K562 (cell line): Measurements from ENCODE around the gene TMIGD2. TPM values are rescaled to one million over a fixed set of nuclear protein-coding genes. Genes with fewer than 3 reads are reported as not detected.
A peak's percentile ranks its signal among the peaks of the same experiment; 100 is the strongest.

Source experiments
- ARHGAP35 ChIP-seq: fragments of 450-650 bp; IDR thresholded peaks from 2 replicates; pipeline ENCODE4 v1.6.1; 2018; ENCODE audit not compliant: partially characterized antibody
- C11orf30 ChIP-seq: fragments of 450-650 bp; IDR thresholded peaks from 2 replicates; pipeline ENCODE4 v1.6.1; 2016; ENCODE audit warnings: low read depth, mild to moderate bottlenecking
- CBFA2T2 ChIP-seq: fragments of 450-650 bp; conservative IDR thresholded peaks from 2 replicates; pipeline ENCODE4 v1.6.1; 2017; ENCODE audit warnings: mild to moderate bottlenecking
- CEBPB ChIP-seq: fragments of 450-650 bp; IDR thresholded peaks from 2 replicates; pipeline ENCODE4 v1.6.1; 2016; ENCODE audit warnings: missing genetic modification characterization, missing compliant biosample characterization
- CHD2 ChIP-seq: IDR thresholded peaks from 2 replicates; pipeline ENCODE4 v1.6.1; 2011; ENCODE audit warnings: low read depth, low read length
- CSDE1 ChIP-seq, 2 experiments: fragments of 450-650 bp; IDR thresholded peaks; 2 replicates each; pipeline ENCODE4 v1.6.1; 2016; ENCODE audit warnings: mild to moderate bottlenecking in 1 of 2
- GABPA ChIP-seq: fragments of 200-800 bp; sonication (Bioruptor generic); conservative IDR thresholded peaks from 2 replicates; pipeline ENCODE4 v1.6.1; 2016; ENCODE audit warnings: low read depth, missing genetic modification characterization, missing compliant biosample characterization
- HLTF ChIP-seq: fragments of 450-650 bp; IDR thresholded peaks from 2 replicates; pipeline ENCODE4 v1.6.1; 2016
- KLF1 ChIP-seq: fragments of 450-650 bp; IDR thresholded peaks from 2 replicates; pipeline ENCODE4 v1.6.1; 2016; ENCODE audit warnings: missing genetic modification characterization, missing compliant biosample characterization
- MBD2 ChIP-seq: sonication (generic); IDR thresholded peaks from 2 replicates; pipeline ENCODE4 v1.6.1; 2016; ENCODE audit warnings: low read depth, borderline replicate concordance
- NEUROD1 ChIP-seq: fragments of 150-350 bp; IDR thresholded peaks from 2 replicates; pipeline ENCODE4 v1.6.1; 2014; ENCODE audit warnings: borderline replicate concordance, low read length, low read depth; ENCODE audit not compliant: partially characterized antibody
- NONO ChIP-seq, 2 experiments: fragments of 200-400 bp in 1 of 2; fragments of 450-650 bp in 1 of 2; formaldehyde crosslinking in 1 of 2; IDR thresholded peaks; 2 replicates each; pipeline ENCODE4 v1.6.1; 2017; ENCODE audit warnings: low read depth in 2 of 2, mild to moderate bottlenecking in 2 of 2, moderate library complexity in 2 of 2, low read length in 1 of 2
- NR4A1 ChIP-seq, 2 experiments: fragments of 250-450 bp in 1 of 2; fragments of 450-650 bp in 1 of 2; sonication (Bioruptor Pico) in 1 of 2; IDR thresholded peaks; 2 replicates each; pipeline versions ENCODE4 v1.4.0 to v1.6.1; 2016 to 2020; ENCODE audit warnings: mild to moderate bottlenecking in 2 of 2, missing compliant biosample characterization in 1 of 2, missing genetic modification characterization in 1 of 2, moderate library complexity in 1 of 2
- PHF21A ChIP-seq: fragments of 450-650 bp; IDR thresholded peaks from 2 replicates; pipeline ENCODE4 v1.6.1; 2017; ENCODE audit warnings: low read depth, borderline replicate concordance
- RBFOX2 ChIP-seq: fragments of 200-400 bp; formaldehyde crosslinking; IDR thresholded peaks from 2 replicates; pipeline ENCODE4 v1.6.1; 2017; ENCODE audit warnings: low read depth, mild to moderate bottlenecking, low read length, moderate library complexity
- RCOR1 ChIP-seq, 2 experiments: IDR thresholded peaks; 2 replicates each; pipeline ENCODE4 v1.6.1; 2012; ENCODE audit warnings: low read depth in 2 of 2, low read length in 2 of 2, borderline replicate concordance in 1 of 2, improper control_type of control experiment in 1 of 2
- SLC30A9 ChIP-seq: fragments of 250-450 bp; sonication (Bioruptor Pico); IDR thresholded peaks from 2 replicates; pipeline ENCODE4 v1.8.0; 2022; ENCODE audit warnings: mild to moderate bottlenecking, moderate library complexity
- SP1 ChIP-seq: sonication (generic); formaldehyde crosslinking; IDR thresholded peaks from 2 replicates; pipeline ENCODE4 v1.8.1; 2022; ENCODE audit warnings: mild to moderate bottlenecking, missing genetic modification reagents
- ZBTB7A ChIP-seq: IDR thresholded peaks from 2 replicates; pipeline ENCODE4 v1.6.1; 2011; ENCODE audit warnings: low read depth, mild to moderate bottlenecking, low read length, moderate library complexity, borderline replicate concordance; ENCODE audit not compliant: control insufficient read depth
- polyA plus RNA-seq, 8 experiments: library from polyadenylated mRNA; depleted of rRNA in 4 of 8; stranded (reverse) in 5 of 8; unstranded in 3 of 8; fragments of >200 nt; fragmentation: Nextera tagmentation in 2 of 8; fragmentation: Illumina TruSeq in 1 of 8; extraction: Ambion mirVana in 2 of 8; extraction: Trizol in 1 of 8; gene quantifications; 2 replicates each; pipeline versions ENCODE4 v1.2.1 to v1.2.3, GENCODE V29; 2011 to 2014; ENCODE audit warnings: inconsistent platforms in 1 of 8, missing spikeins in 1 of 8
- total RNA-seq, 7 experiments: library from RNA; depleted of rRNA in 6 of 7; stranded (reverse); fragments of >200 nt in 6 of 7; fragmentation: Illumina TruSeq in 2 of 7; extraction: Trizol in 2 of 7; gene quantifications; 2 replicates each; pipeline versions ENCODE4 v1.2.1 to v1.2.3, GENCODE V29; 2011 to 2021; ENCODE audit warnings: low replicate concordance in 1 of 7
- TF ChIP-seq, protein P1 (sequence below), 2 experiments: fragments of 450-650 bp; IDR thresholded peaks; 2 replicates each; pipeline ENCODE4 v1.6.1; 2018; ENCODE audit warnings: mild to moderate bottlenecking in 2 of 2, low read depth in 1 of 2; ENCODE audit not compliant: partially characterized antibody in 2 of 2
- TF ChIP-seq, protein P2 (sequence below): fragments of 450-650 bp; IDR thresholded peaks from 2 replicates; pipeline ENCODE4 v1.6.1; 2018; ENCODE audit not compliant: partially characterized antibody

TMIGD2 gene
- total and polyA plus RNA-seq, 9 of the 15 experiments (the other 6 are each of a cell fraction or from before 2014, with no cell fraction given), result not detected

DNA sequence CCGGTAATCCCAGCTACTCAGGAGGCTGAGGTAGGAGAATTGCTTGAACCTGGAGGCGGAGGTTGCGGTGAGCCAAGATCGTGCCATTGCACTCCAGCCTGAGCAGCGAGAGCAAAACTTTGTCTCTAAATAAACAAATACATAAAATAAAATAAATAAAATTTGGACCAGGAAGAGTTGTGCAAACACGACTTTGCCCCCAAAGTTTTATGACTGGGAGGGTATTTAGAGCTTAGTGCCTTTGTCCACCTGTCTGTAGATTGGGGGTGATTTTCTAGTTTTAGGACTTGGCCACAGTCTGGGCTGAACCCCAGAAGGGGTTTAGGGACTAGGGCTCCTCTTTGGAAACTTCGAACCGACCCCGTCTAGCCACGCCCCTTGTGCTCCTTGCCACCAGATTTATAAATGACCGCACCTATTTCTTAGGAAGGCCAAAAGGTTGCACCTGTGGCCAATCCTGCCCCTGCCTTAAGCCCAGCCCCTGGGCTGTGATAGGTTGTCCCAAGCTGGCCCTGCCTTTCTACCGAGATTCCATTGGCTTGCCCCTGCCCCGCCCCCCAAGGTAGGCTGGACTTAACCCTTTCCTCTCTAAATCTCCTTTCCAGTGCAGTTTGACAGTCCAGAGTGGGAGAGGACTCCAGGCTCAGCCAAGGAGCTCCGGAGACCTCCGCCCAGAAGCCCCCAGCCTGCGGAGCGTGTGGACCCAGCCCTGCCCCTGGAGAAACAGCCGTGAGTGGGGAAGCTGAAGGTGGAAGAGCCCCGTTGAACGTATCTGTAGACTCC is 17.8 kb downstream of the TMIGD2 start (continued):
- no peak for TF ChIP-seq NR4A1 (CRISPR knock-in tag; IDR thresholded peaks at IDR 0.05)
- no peak for TF ChIP-seq NR4A1 (tag; IDR thresholded peaks at IDR 0.05)
- TF ChIP-seq GABPA (tag), result no peak
- TF ChIP-seq, protein P1, sequence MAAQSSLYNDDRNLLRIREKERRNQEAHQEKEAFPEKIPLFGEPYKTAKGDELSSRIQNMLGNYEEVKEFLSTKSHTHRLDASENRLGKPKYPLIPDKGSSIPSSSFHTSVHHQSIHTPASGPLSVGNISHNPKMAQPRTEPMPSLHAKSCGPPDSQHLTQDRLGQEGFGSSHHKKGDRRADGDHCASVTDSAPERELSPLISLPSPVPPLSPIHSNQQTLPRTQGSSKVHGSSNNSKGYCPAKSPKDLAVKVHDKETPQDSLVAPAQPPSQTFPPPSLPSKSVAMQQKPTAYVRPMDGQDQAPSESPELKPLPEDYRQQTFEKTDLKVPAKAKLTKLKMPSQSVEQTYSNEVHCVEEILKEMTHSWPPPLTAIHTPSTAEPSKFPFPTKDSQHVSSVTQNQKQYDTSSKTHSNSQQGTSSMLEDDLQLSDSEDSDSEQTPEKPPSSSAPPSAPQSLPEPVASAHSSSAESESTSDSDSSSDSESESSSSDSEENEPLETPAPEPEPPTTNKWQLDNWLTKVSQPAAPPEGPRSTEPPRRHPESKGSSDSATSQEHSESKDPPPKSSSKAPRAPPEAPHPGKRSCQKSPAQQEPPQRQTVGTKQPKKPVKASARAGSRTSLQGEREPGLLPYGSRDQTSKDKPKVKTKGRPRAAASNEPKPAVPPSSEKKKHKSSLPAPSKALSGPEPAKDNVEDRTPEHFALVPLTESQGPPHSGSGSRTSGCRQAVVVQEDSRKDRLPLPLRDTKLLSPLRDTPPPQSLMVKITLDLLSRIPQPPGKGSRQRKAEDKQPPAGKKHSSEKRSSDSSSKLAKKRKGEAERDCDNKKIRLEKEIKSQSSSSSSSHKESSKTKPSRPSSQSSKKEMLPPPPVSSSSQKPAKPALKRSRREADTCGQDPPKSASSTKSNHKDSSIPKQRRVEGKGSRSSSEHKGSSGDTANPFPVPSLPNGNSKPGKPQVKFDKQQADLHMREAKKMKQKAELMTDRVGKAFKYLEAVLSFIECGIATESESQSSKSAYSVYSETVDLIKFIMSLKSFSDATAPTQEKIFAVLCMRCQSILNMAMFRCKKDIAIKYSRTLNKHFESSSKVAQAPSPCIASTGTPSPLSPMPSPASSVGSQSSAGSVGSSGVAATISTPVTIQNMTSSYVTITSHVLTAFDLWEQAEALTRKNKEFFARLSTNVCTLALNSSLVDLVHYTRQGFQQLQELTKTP (IDR thresholded peaks at IDR 0.05; ENCODE audit: low read depth in 1 of 2, partially characterized antibody in 2 of 2), result no peak
- no peak for TF ChIP-seq HLTF
- no peak for TF ChIP-seq KLF1 (tag)
- TF ChIP-seq CSDE1 (IDR thresholded peaks at IDR 0.05), result no peak
- peak in 1 of 2 experiments; percentile 77; a peak in 2 of 4 replicates for TF ChIP-seq RCOR1 (IDR thresholded peaks at IDR 0.05; ENCODE audit: borderline replicate concordance in 1 of 2, low read depth in 2 of 2, low read length in 2 of 2)
- 0 out of 2 replicates have a peak, but pooled peaks have one; percentile 35 for TF ChIP-seq CHD2
- TF ChIP-seq, protein P2, sequence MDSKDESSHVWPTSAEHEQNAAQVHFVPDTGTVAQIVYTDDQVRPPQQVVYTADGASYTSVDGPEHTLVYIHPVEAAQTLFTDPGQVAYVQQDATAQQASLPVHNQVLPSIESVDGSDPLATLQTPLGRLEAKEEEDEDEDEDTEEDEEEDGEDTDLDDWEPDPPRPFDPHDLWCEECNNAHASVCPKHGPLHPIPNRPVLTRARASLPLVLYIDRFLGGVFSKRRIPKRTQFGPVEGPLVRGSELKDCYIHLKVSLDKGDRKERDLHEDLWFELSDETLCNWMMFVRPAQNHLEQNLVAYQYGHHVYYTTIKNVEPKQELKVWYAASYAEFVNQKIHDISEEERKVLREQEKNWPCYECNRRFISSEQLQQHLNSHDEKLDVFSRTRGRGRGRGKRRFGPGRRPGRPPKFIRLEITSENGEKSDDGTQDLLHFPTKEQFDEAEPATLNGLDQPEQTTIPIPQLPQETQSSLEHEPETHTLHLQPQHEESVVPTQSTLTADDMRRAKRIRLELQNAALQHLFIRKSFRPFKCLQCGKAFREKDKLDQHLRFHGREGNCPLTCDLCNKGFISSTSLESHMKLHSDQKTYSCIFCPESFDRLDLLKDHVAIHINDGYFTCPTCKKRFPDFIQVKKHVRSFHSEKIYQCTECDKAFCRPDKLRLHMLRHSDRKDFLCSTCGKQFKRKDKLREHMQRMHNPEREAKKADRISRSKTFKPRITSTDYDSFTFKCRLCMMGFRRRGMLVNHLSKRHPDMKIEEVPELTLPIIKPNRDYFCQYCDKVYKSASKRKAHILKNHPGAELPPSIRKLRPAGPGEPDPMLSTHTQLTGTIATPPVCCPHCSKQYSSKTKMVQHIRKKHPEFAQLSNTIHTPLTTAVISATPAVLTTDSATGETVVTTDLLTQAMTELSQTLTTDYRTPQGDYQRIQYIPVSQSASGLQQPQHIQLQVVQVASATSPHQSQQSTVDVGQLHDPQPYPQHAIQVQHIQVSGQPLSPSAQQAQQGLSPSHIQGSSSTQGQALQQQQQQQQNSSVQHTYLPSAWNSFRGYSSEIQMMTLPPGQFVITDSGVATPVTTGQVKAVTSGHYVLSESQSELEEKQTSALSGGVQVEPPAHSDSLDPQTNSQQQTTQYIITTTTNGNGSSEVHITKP, result peak; percentile 9
- no peak for TF ChIP-seq CEBPB (tag)
- TF ChIP-seq NEUROD1, result peak; percentile 42
- no peak for TF ChIP-seq ARHGAP35
- no peak for TF ChIP-seq ZBTB7A
- TF ChIP-seq C11orf30, result no peak
- no peak for TF ChIP-seq RBFOX2
- TF ChIP-seq PHF21A, result peak; percentile 94
- no peak for TF ChIP-seq CBFA2T2
- TF ChIP-seq SLC30A9 (CRISPR knock-in tag), result no peak
- no peak for TF ChIP-seq NONO (IDR thresholded peaks at IDR 0.05; ENCODE audit: low read depth in 2 of 2, low read length in 1 of 2)
- TF ChIP-seq SP1 (CRISPR knock-in tag), result peak; percentile 76
- peak; percentile 53; the same call in 1 of the 2 replicates for TF ChIP-seq MBD2
